Measurements from ENCODE around the gene DCDC2C. TPM values are rescaled to one million over a fixed set of nuclear protein-coding genes. Genes with fewer than 3 reads are reported as not detected.

The DCDC2C gene
- total and polyA plus RNA-seq, 2 of the 4 experiments (the other 2 are of a cell fraction) = not detected

GRCh38 chr2:3747032-3747654 is 43.8 kb downstream of the DCDC2C start:
- Histone ChIP-seq H2BK5ac (ENCODE audit: low read depth, low read length, poor library complexity, severe bottlenecking) (no peak overlapping the region), H3K18ac (ENCODE audit: low read depth, low read length) (no peak overlapping the region), H3K23ac (ENCODE audit: low read depth, low read length) (no peak overlapping the region), H4K20me1 (ENCODE audit: insufficient read depth, low read length) (no peaks in the 10 kb centered on the region), H3K79me1 (ENCODE audit: low read depth in 1 of 2, low read length in 2 of 2) (no peaks in the 10 kb centered on the region), H3K4me2 (ENCODE audit: low read depth, low read length) (no peak overlapping the region), H4K8ac (ENCODE audit: low read depth in 2 of 2, low read length in 2 of 2) (no peak overlapping the region), H2BK20ac (ENCODE audit: low read depth, low read length) (no peak overlapping the region), H3K36me3 (ENCODE audit: control insufficient read depth, insufficient read depth, low read length) (no peaks in the 10 kb centered on the region), H3K14ac (replicated peaks; ENCODE audit: low read depth, low read length) (no peak overlapping the region), H3K9me3 (ENCODE audit: control insufficient read depth, insufficient read depth, low read length) (no peaks in the 10 kb centered on the region), H2AK5ac (ENCODE audit: low read depth, low read length) (no peak overlapping the region), H3K4me1 (ENCODE audit: control insufficient read depth, insufficient read depth, low read length) (no peaks in the 10 kb centered on the region), H3K4ac (ENCODE audit: low read depth, low read length) (no peak overlapping the region), H3K9ac (ENCODE audit: low read depth, low read length) (no peak overlapping the region), H3K9me1 (ENCODE audit: insufficient read depth, low read length) (no peaks in the 10 kb centered on the region), H2BK15ac (ENCODE audit: low read depth, low read length) (no peak overlapping the region), H3K56ac (ENCODE audit: extremely low read depth, insufficient read depth, low read length) (no peak overlapping the region), H3K27ac (ENCODE audit: insufficient read depth, low read length) (no peak overlapping the region), H2AFZ (replicated peaks; ENCODE audit: low read length, poor library complexity) (no peak overlapping the region), H2AK9ac (replicated peaks; ENCODE audit: low read depth, low read length, poor library complexity) (no peak overlapping the region), H3K4me3 (ENCODE audit: insufficient read depth, low read depth, low read length) (no peak overlapping the region), H2BK120ac (ENCODE audit: low read depth, low read length) (no peak overlapping the region), H4K5ac (ENCODE audit: low read depth, low read length) (no peak overlapping the region), H3K27me3 (ENCODE audit: control insufficient read depth, insufficient read depth, low read length) (no peaks in the 10 kb centered on the region), H4K91ac (ENCODE audit: insufficient read depth, low read depth, low read length) (no peak overlapping the region)
- BruUV-seq (replicated peaks) = no TSS peak
- 87% methylated on average over 9 of the region's 20 CpGs; no CpG with 5 or more reads in 1 of the 2 experiments for WGBS, 2 experiments (ENCODE audit: extremely low coverage in 2 of 2, insufficient read length in 1 of 2)
- dilution Hi-C loops (cut with HindIII; ENCODE audit: low sequenced_read_pairs, unreplicated experiment) (no loop called here), in situ Hi-C loops (cut with MboI; ENCODE audit: low sequenced_read_pairs) (no loop called here), intact Hi-C loops (cut with micrococcal nuclease) (no loop called here)
- POLR2A ChIA-PET (ENCODE audit: unreplicated experiment) = no interaction called here
- CTCF ChIA-PET = no interaction called here
- DNase-seq (no peak), ATAC-seq (ENCODE audit: low read depth) (no peak)
- TF ChIP-seq MAZ (IDR thresholded peaks at IDR 0.05; ENCODE audit: borderline replicate concordance, low read depth, low read length) (no peak), CTCF (conservative IDR thresholded peaks at IDR 0.05; ENCODE audit: low read depth, low read length) (no peak), NFE2L2 (IDR thresholded peaks at IDR 0.05; ENCODE audit: low read depth, low read length) (no peak), RCOR1 (IDR thresholded peaks at IDR 0.05; ENCODE audit: insufficient replicate concordance, low read length) (no peak), MAFK (IDR thresholded peaks at IDR 0.05; ENCODE audit: low read depth, low read length) (no peak), SMC3 (IDR thresholded peaks at IDR 0.05; ENCODE audit: low read depth, low read length) (no peak), CHD1 (IDR thresholded peaks at IDR 0.05; ENCODE audit: low read depth, low read length) (no peak), BHLHE40 (IDR thresholded peaks at IDR 0.05; ENCODE audit: low read depth, low read length) (no peak), CEBPB (IDR thresholded peaks at IDR 0.05; ENCODE audit: low read depth, low read length) (no peak), RFX5 (IDR thresholded peaks at IDR 0.05; ENCODE audit: low read depth, low read length) (no peak), MXI1 (IDR thresholded peaks at IDR 0.05; ENCODE audit: borderline replicate concordance, low read depth, low read length) (no peak), POLR2A (IDR thresholded peaks at IDR 0.05; ENCODE audit: low read depth, low read length) (no peak), ELK1 (IDR thresholded peaks at IDR 0.05; ENCODE audit: borderline replicate concordance, low read depth, low read length) (no peak), RAD21 (IDR thresholded peaks at IDR 0.05; ENCODE audit: low read length) (no peak)
- TF ChIP-seq, protein P1, sequence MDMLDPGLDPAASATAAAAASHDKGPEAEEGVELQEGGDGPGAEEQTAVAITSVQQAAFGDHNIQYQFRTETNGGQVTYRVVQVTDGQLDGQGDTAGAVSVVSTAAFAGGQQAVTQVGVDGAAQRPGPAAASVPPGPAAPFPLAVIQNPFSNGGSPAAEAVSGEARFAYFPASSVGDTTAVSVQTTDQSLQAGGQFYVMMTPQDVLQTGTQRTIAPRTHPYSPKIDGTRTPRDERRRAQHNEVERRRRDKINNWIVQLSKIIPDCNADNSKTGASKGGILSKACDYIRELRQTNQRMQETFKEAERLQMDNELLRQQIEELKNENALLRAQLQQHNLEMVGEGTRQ (IDR thresholded peaks at IDR 0.05; ENCODE audit: low read depth, low read length) = no peak
